CD14-positive monocyte (primary cell): Measurements from ENCODE around the gene AQP2. TPM values are rescaled to one million over a fixed set of nuclear protein-coding genes. Genes with fewer than 3 reads are reported as not detected.

Source experiments
- DNase-seq, 3 donors: peaks; one replicate each; pipeline ENCODE4 v3.0.0-alpha.2; 2011 to 2022
- H2AFZ ChIP-seq: 2 replicates; pipeline ENCODE4 v1.6.0; 2012; ENCODE audit warnings: mild to moderate bottlenecking, low read depth, low read length, inconsistent platforms; ENCODE audit not compliant: insufficient read depth, poor library complexity, severe bottlenecking
- H3K27ac ChIP-seq, 2 donors: 1 replicate in 1 of 2; 2 replicates in 1 of 2; pipeline ENCODE4 v1.5.1; 2012 to 2013; ENCODE audit warnings: low read length in 2 of 2, control low read depth in 1 of 2, inconsistent platforms in 1 of 2, low read depth in 1 of 2, mild to moderate bottlenecking in 1 of 2
- H3K27me3 ChIP-seq, 2 donors: one replicate each; pipeline versions ENCODE4 v1.6.0 to v1.6.1; 2011 to 2013; ENCODE audit warnings: low read length in 2 of 2; ENCODE audit not compliant: control insufficient read depth in 2 of 2, insufficient read depth in 2 of 2
- H3K36me3 ChIP-seq, 2 donors: replicated peaks in 1 of 2; 1 replicate in 1 of 2; 2 replicates in 1 of 2; pipeline versions ENCODE4 v1.5.1 to v1.6.1; 2012 to 2013; ENCODE audit warnings: low read length in 2 of 2, control low read depth in 1 of 2, inconsistent platforms in 1 of 2, mild to moderate bottlenecking in 1 of 2; ENCODE audit not compliant: insufficient read depth in 2 of 2, control insufficient read depth in 1 of 2
- H3K4me1 ChIP-seq, 2 donors: 1 replicate in 1 of 2; 2 replicates in 1 of 2; pipeline versions ENCODE4 v1.5.1 to v1.6.1; 2012 to 2013; ENCODE audit warnings: low read length in 2 of 2, control low read depth in 1 of 2, inconsistent platforms in 1 of 2, mild to moderate bottlenecking in 1 of 2, moderate library complexity in 1 of 2; ENCODE audit not compliant: insufficient read depth in 2 of 2, control insufficient read depth in 1 of 2
- H3K4me2 ChIP-seq: replicated peaks from 2 replicates; pipeline ENCODE3; 2012; ENCODE audit warnings: low read length, moderate library complexity, mild to moderate bottlenecking; ENCODE audit not compliant: poor library complexity, severe bottlenecking; ENCODE audit errors: extremely low read depth
- H3K4me3 ChIP-seq, 3 experiments: fragments of 200-600 bp in 1 of 3; sonication (generic) in 1 of 3; replicated peaks in 1 of 3; 1 replicate in 2 of 3; 2 replicates in 1 of 3; pipeline ENCODE4 v1.5.1; 2011 to 2013; ENCODE audit warnings: low read length in 3 of 3, mild to moderate bottlenecking in 3 of 3, control low read depth in 2 of 3, low read depth in 2 of 3, inconsistent platforms in 1 of 3, moderate library complexity in 1 of 3
- H3K79me2 ChIP-seq: 2 replicates; pipeline ENCODE4 v1.6.0; 2012; ENCODE audit warnings: mild to moderate bottlenecking, control low read depth, inconsistent platforms, low read length, moderate library complexity; ENCODE audit not compliant: insufficient read depth
- H3K9ac ChIP-seq: 2 replicates; pipeline ENCODE4 v1.6.0; 2017; ENCODE audit warnings: low read length, mild to moderate bottlenecking; ENCODE audit not compliant: insufficient read depth, poor library complexity, severe bottlenecking
- H3K9me3 ChIP-seq, 2 donors: replicated peaks in 1 of 2; 1 replicate in 1 of 2; 2 replicates in 1 of 2; pipeline versions ENCODE4 v1.5.1 to v1.6.1; 2012 to 2013; ENCODE audit warnings: low read length in 2 of 2, control low read depth in 1 of 2; ENCODE audit not compliant: control insufficient read depth in 1 of 2, insufficient read depth in 1 of 2
- H4K20me1 ChIP-seq: 2 replicates; pipeline ENCODE4 v1.6.0; 2012; ENCODE audit warnings: mild to moderate bottlenecking, low read length, control low read depth, moderate library complexity; ENCODE audit not compliant: insufficient read depth
- H3K27ac Mint-ChIP-seq, 7 donors: one replicate each; pipeline ENCODE4 v1.8.0; 2020; ENCODE audit warnings: mild to moderate bottlenecking in 7 of 7, mixed read lengths in 7 of 7, moderate library complexity in 6 of 7, inconsistent platforms in 2 of 7
- H3K27me3 Mint-ChIP-seq, 3 donors: one replicate each; pipeline ENCODE4 v1.8.0; 2021 to 2022; ENCODE audit warnings: low read depth in 3 of 3, mild to moderate bottlenecking in 3 of 3, mixed read lengths in 3 of 3, moderate library complexity in 3 of 3, inconsistent platforms in 1 of 3
- H3K36me3 Mint-ChIP-seq, 2 donors: one replicate each; pipeline ENCODE4 v1.8.0; 2020; ENCODE audit warnings: mixed read lengths in 2 of 2, inconsistent platforms in 1 of 2, mild to moderate bottlenecking in 1 of 2
- H3K4me1 Mint-ChIP-seq: one replicate; pipeline ENCODE4 v1.8.0; 2020; ENCODE audit warnings: mild to moderate bottlenecking, mixed read lengths
- H3K4me3 Mint-ChIP-seq, 2 donors: one replicate each; pipeline ENCODE4 v1.8.0; 2020; ENCODE audit warnings: mild to moderate bottlenecking in 2 of 2, mixed read lengths in 2 of 2, moderate library complexity in 1 of 2
- H3K9me3 Mint-ChIP-seq, 7 donors: one replicate each; pipeline ENCODE4 v1.8.0; 2020 to 2022; ENCODE audit warnings: mixed read lengths in 7 of 7, mild to moderate bottlenecking in 6 of 7, moderate library complexity in 6 of 7, inconsistent platforms in 2 of 7
- CTCF ChIP-seq: fragments of 200-600 bp; IDR thresholded peaks from one replicate; pipeline ENCODE4 v1.8.0; 2022; ENCODE audit warnings: antibody characterized with exemption, mild to moderate bottlenecking
- WGBS: methylation state at CpG from one replicate; pipeline ENCODE4 v1.1.5; 2013; ENCODE audit warnings: missing lambda C conversion rate; ENCODE audit not compliant: insufficient coverage; 5-methylcytosine and 5-hydroxymethylcytosine counted together
- intact Hi-C, 2 donors: fragments of 100-400 bp; cut with micrococcal nuclease; formaldehyde crosslinking; loops; one replicate each; pipeline versions ENCODE4 v1.15.0 to v1.15.1; 2023
- polyA plus RNA-seq, 3 donors: library from polyadenylated mRNA; depleted of rRNA in 1 of 3; unstranded in 2 of 3; stranded (reverse) in 1 of 3; fragments of 300-500 nt in 2 of 3; fragments of >200 nt in 1 of 3; fragmentation: Illumina TruSeq in 2 of 3; gene quantifications; 1 replicate in 2 of 3; 2 replicates in 1 of 3; pipeline ENCODE4 v1.2.3, GENCODE V29; 2012 to 2021

Gene AQP2
- polyA plus RNA-seq, 3 donors, result not detected

GRCh38 chr12:49944718-49945117, 5.8 kb upstream of the AQP2 start:
- TF ChIP-seq CTCF, result no peak

GRCh38 chr12:49945394-49946080, 5.0 kb upstream of the AQP2 start:
- peak overlapping the region; percentile 54 to 92 for H3K4me3 Mint-ChIP-seq
- Histone ChIP-seq H3K9me3 (no peaks in the 10 kb centered on the region), H3K9ac (no peak overlapping the region), H3K27me3 (peaks cover 0 to 48% of the 10 kb centered on the region in 2 donors), H4K20me1 (no peaks in the 10 kb centered on the region), H3K4me1 (peaks cover 27 to 33% of the 10 kb centered on the region in 2 donors), H2AFZ (peak overlapping the region; percentile 73), H3K4me3 (peak overlapping the region in 1 of 3 experiments; percentile 43), H3K4me2 (peak overlapping the region; percentile 48), H3K27ac (no peak overlapping the region), H3K36me3 (no peaks in the 10 kb centered on the region), H3K79me2 (no peaks in the 10 kb centered on the region)
- H3K36me3 Mint-ChIP-seq, result no peaks in the 10 kb centered on the region
- H3K27ac Mint-ChIP-seq, result peak overlapping the region in 5 of 7 donors; percentile 46 to 81 (median 47)
- H3K9me3 Mint-ChIP-seq, result peaks cover 0 to 2% (median 0%) of the 10 kb centered on the region in 7 donors
- peaks cover 50% of the 10 kb centered on the region for H3K4me1 Mint-ChIP-seq
- TF ChIP-seq CTCF, result peak; percentile 89
- peak; percentile 78 to 91 (median 78) for DNase-seq
- peaks cover 46 to 66% (median 55%) of the 10 kb centered on the region in 3 donors for H3K27me3 Mint-ChIP-seq
- intact Hi-C loops, result no loop called here
- 8% methylated on average over 20 of the region's 28 CpGs for WGBS

More at GRCh38 chr12:49944718-49945117, 5.8 kb upstream of the AQP2 start:
- peaks cover 39 to 63% (median 53%) of the 10 kb centered on the region in 3 donors for H3K27me3 Mint-ChIP-seq
- WGBS, result no CpG with 5 or more reads among the region's 3 CpGs
- Histone ChIP-seq H3K4me1 (peaks cover 27 to 32% of the 10 kb centered on the region in 2 donors), H3K4me3 (no peak overlapping the region), H3K79me2 (no peaks in the 10 kb centered on the region), H3K36me3 (no peaks in the 10 kb centered on the region), H4K20me1 (no peaks in the 10 kb centered on the region), H3K9ac (no peak overlapping the region), H3K27ac (no peak overlapping the region), H2AFZ (peak overlapping the region; percentile 50), H3K9me3 (no peaks in the 10 kb centered on the region), H3K27me3 (peaks cover 0 to 41% of the 10 kb centered on the region in 2 donors), H3K4me2 (no peak overlapping the region)
- no peaks in the 10 kb centered on the region for H3K36me3 Mint-ChIP-seq
- peak overlapping the region; percentile 39 to 54 for H3K4me3 Mint-ChIP-seq
- intact Hi-C loops, result no loop called here
- H3K4me1 Mint-ChIP-seq, result peaks cover 49% of the 10 kb centered on the region
- H3K27ac Mint-ChIP-seq, result no peak overlapping the region
- H3K9me3 Mint-ChIP-seq, result peaks cover 0 to 2% (median 0%) of the 10 kb centered on the region in 7 donors
- no peak for DNase-seq
